ENCODE measurements around the gene CRIP3.

DNA sequence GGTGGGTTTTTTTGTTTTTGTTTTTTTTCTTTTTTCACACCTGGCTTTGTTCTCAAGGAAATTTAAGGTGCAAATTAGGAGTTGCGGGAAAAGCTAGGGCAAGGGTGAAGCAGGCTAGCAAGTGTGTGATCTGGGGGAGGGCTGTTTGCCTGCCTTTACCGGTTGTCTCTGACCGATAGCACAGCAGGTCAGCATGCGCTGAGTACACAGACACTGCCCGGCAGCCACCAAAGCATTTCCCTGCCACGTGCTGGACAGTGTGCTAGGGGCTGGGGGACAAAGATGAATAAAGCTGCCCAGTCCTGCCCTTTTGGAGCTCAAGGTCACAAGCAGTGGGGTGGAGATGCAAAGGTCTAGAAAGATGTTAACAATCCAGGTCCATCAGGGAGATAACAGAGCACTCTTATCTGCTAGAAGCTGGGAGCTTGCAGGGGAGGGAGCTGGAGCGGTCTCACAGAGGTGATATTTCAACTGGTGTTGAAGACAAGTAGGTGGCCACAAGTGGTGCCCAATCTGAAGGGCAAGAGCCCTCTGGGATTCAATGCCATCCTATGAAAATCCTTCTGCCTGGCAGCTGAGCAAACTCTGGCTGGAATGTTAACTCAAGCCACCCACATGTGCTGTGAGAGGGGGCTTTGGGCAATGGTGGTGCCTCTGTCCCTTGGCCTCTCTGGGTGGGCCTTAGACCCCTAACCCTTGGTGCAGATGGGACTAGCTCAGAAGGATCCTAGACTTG is 40.8 kb downstream of the CRIP3 start:
- TF ChIP-seq BCL11A (IDR thresholded peaks at IDR 0.05; ENCODE audit: low read depth in 2 of 2, low read length in 2 of 2) = no peak
- TF ChIP-seq, protein P1, sequence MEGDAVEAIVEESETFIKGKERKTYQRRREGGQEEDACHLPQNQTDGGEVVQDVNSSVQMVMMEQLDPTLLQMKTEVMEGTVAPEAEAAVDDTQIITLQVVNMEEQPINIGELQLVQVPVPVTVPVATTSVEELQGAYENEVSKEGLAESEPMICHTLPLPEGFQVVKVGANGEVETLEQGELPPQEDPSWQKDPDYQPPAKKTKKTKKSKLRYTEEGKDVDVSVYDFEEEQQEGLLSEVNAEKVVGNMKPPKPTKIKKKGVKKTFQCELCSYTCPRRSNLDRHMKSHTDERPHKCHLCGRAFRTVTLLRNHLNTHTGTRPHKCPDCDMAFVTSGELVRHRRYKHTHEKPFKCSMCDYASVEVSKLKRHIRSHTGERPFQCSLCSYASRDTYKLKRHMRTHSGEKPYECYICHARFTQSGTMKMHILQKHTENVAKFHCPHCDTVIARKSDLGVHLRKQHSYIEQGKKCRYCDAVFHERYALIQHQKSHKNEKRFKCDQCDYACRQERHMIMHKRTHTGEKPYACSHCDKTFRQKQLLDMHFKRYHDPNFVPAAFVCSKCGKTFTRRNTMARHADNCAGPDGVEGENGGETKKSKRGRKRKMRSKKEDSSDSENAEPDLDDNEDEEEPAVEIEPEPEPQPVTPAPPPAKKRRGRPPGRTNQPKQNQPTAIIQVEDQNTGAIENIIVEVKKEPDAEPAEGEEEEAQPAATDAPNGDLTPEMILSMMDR (IDR thresholded peaks at IDR 0.05; ENCODE audit: control extremely low read depth in 1 of 3, insufficient read depth in 1 of 3, low read depth in 1 of 3, low read length in 3 of 3) = no peak
- no peak for TF ChIP-seq SIRT6 (IDR thresholded peaks at IDR 0.05; ENCODE audit: low read length)
- no peak for TF ChIP-seq TAF1 (IDR thresholded peaks at IDR 0.05; ENCODE audit: low read depth, low read length)
- no peak for TF ChIP-seq RFX5 (IDR thresholded peaks at IDR 0.05; ENCODE audit: borderline replicate concordance, low read depth, low read length)
